ENCODE measurements around the gene HLA-DMB. TPM values are rescaled to one million over a fixed set of nuclear protein-coding genes. Genes with fewer than 3 reads are reported as not detected.
A peak's percentile ranks its signal among the peaks of the same experiment; 100 is the strongest.

HLA-DMB gene
- total and polyA plus RNA-seq, 10 of the 15 experiments (the other 5 are each of a cell fraction or from before 2014, with no cell fraction given), result 114 to 173 (median 150) TPM

GRCh38 chr6:32979720-32980487 is 39.1 kb upstream of the HLA-DMB start:
- TF ChIP-seq POLR2AphosphoS5 (IDR thresholded peaks at IDR 0.05; ENCODE audit: low read length) (peak; percentile 87), IKZF2 (IDR thresholded peaks at IDR 0.05) (no peak), SPI1 (IDR thresholded peaks at IDR 0.05; ENCODE audit: borderline replicate concordance, insufficient read depth, low read depth, low read length) (no peak), ZBED1 (IDR thresholded peaks at IDR 0.05; ENCODE audit: borderline replicate concordance) (peak; percentile 30; the same call in 1 of the 2 replicates), MTA3 (IDR thresholded peaks at IDR 0.05; ENCODE audit: borderline replicate concordance, low read length) (0 out of 2 replicates have a peak, but pooled peaks have one; percentile 32), POLR2AphosphoS2 (IDR thresholded peaks at IDR 0.05; ENCODE audit: low read depth, low read length) (peak; percentile 83)
- TF ChIP-seq, protein P1, sequence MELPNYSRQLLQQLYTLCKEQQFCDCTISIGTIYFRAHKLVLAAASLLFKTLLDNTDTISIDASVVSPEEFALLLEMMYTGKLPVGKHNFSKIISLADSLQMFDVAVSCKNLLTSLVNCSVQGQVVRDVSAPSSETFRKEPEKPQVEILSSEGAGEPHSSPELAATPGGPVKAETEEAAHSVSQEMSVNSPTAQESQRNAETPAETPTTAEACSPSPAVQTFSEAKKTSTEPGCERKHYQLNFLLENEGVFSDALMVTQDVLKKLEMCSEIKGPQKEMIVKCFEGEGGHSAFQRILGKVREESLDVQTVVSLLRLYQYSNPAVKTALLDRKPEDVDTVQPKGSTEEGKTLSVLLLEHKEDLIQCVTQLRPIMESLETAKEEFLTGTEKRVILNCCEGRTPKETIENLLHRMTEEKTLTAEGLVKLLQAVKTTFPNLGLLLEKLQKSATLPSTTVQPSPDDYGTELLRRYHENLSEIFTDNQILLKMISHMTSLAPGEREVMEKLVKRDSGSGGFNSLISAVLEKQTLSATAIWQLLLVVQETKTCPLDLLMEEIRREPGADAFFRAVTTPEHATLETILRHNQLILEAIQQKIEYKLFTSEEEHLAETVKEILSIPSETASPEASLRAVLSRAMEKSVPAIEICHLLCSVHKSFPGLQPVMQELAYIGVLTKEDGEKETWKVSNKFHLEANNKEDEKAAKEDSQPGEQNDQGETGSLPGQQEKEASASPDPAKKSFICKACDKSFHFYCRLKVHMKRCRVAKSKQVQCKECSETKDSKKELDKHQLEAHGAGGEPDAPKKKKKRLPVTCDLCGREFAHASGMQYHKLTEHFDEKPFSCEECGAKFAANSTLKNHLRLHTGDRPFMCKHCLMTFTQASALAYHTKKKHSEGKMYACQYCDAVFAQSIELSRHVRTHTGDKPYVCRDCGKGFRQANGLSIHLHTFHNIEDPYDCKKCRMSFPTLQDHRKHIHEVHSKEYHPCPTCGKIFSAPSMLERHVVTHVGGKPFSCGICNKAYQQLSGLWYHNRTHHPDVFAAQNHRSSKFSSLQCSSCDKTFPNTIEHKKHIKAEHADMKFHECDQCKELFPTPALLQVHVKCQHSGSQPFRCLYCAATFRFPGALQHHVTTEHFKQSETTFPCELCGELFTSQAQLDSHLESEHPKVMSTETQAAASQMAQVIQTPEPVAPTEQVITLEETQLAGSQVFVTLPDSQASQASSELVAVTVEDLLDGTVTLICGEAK (IDR thresholded peaks at IDR 0.05; ENCODE audit: borderline replicate concordance), result no peak
- Histone ChIP-seq H3K9me3 (replicated peaks; ENCODE audit: control insufficient read depth, insufficient read depth, low read length) (no peaks in the 10 kb centered on the region), H3K9ac (ENCODE audit: control insufficient read depth, insufficient read depth, low read length) (no peak overlapping the region), H3K79me2 (ENCODE audit: control insufficient read depth, insufficient read depth, low read length) (peaks cover 37% of the 10 kb centered on the region), H3K4me3 (no peak overlapping the region), H3K4me2 (ENCODE audit: control insufficient read depth, insufficient read depth) (no peak overlapping the region; the same call in 1 of the 2 replicates), H3K36me3 (ENCODE audit: control insufficient read depth in 2 of 2, insufficient read depth in 2 of 2, low read length in 1 of 2) (peaks cover 44 to 48% of the 10 kb centered on the region in 2 experiments), H3K27ac (ENCODE audit: control insufficient read depth, insufficient read depth) (no peak overlapping the region), H4K20me1 (ENCODE audit: control insufficient read depth, insufficient read depth) (peaks cover 20% of the 10 kb centered on the region; the same call in 1 of the 2 replicates), H2AFZ (ENCODE audit: control insufficient read depth, low read depth, low read length) (no peak overlapping the region), H3K27me3 (replicated peaks in 1 of 2; ENCODE audit: control insufficient read depth in 2 of 2, insufficient read depth in 2 of 2, low read length in 1 of 2) (no peaks in the 10 kb centered on the region), H3K4me1 (ENCODE audit: control insufficient read depth, insufficient read depth, low read length) (no peaks in the 10 kb centered on the region; the same call in 1 of the 2 replicates)
- FAIRE-seq (no peak), DNase-seq (ENCODE audit: low read depth, low spot score) (no peak), ATAC-seq (no peak)
- ChIA-PET POLR2A (interaction anchor here (1.0 to 16.6 kb wide), 5 partner anchors 8 to 142 kb away, joined by 4 to 486 read pairs (median 5); partner anchors contain the start of genes BRD2, HLA-DMA and TAP2), SMC1A (ENCODE audit: uncharacterized antibody, unreplicated experiment) (interaction anchor here (0.8 to 9.4 kb wide), 7 partner anchors 10 to 98 kb away, joined by 3 to 195 read pairs (median 11); partner anchors contain the start of gene HLA-DMA), CTCF (interaction anchor here (0.6 to 3.6 kb wide), 17 partner anchors 9 to 194 kb away, joined by 3 to 32 read pairs (median 3); partner anchors contain the start of genes BRD2, HLA-DMA and TAP2), RAD21 (ENCODE audit: unreplicated experiment) (interaction anchor here (1.1 to 9.0 kb wide), 5 partner anchors 27 to 96 kb away, joined by 3 to 135 read pairs (median 4); partner anchors contain the start of genes HLA-DMA and HLA-DPB1)
- 81% methylated on average over 12 of the region's 12 CpGs for WGBS (ENCODE audit: insufficient coverage, insufficient replicate concordance, low lambda C conversion rate, missing lambda C conversion rate)
- in situ Hi-C loops (cut with MboI) (no loop called here), intact Hi-C loops (cut with micrococcal nuclease; ENCODE audit: unreplicated experiment) (no loop called here)
- BruUV-seq (replicated peaks), result TSS peak; percentile 4

Data from GM12878 (cell line).